ENCODE measurements around the gene PRKCH. TPM values are rescaled to one million over a fixed set of nuclear protein-coding genes. Genes with fewer than 3 reads are reported as not detected.

PRKCH gene
- total RNA-seq, 4 donors from 2014 or later: 15.7 to 74.7 (median 38.4) TPM

- DNase-seq (ENCODE audit: low spot score) (no peak), ATAC-seq (ENCODE audit: low FRiP score) (no peak)
- TF ChIP-seq CTCF (IDR thresholded peaks at IDR 0.05): no peak
These were observed 154.8 kb downstream of the PRKCH start for GRCh38 chr14:61476105-61476753.

GRCh38 chr14:61476754-61477410 lies 155.5 kb downstream of the PRKCH start:
- DNase-seq (ENCODE audit: low spot score) (no peak), ATAC-seq (ENCODE audit: low FRiP score) (no peak)
- TF ChIP-seq CTCF (IDR thresholded peaks at IDR 0.05): no peak

GRCh38 chr14:61477712-61478462 lies 156.5 kb downstream of the PRKCH start:
- DNase-seq (ENCODE audit: low spot score) (peak; percentile 58), ATAC-seq (ENCODE audit: low FRiP score) (no peak)
- no peak for TF ChIP-seq CTCF (IDR thresholded peaks at IDR 0.05)

- TF ChIP-seq CTCF (IDR thresholded peaks at IDR 0.05): no peak
- DNase-seq (ENCODE audit: low spot score) (no peak), ATAC-seq (ENCODE audit: low FRiP score) (no peak)
These were observed 157.6 kb downstream of the PRKCH start for GRCh38 chr14:61478971-61479473.

DNA sequence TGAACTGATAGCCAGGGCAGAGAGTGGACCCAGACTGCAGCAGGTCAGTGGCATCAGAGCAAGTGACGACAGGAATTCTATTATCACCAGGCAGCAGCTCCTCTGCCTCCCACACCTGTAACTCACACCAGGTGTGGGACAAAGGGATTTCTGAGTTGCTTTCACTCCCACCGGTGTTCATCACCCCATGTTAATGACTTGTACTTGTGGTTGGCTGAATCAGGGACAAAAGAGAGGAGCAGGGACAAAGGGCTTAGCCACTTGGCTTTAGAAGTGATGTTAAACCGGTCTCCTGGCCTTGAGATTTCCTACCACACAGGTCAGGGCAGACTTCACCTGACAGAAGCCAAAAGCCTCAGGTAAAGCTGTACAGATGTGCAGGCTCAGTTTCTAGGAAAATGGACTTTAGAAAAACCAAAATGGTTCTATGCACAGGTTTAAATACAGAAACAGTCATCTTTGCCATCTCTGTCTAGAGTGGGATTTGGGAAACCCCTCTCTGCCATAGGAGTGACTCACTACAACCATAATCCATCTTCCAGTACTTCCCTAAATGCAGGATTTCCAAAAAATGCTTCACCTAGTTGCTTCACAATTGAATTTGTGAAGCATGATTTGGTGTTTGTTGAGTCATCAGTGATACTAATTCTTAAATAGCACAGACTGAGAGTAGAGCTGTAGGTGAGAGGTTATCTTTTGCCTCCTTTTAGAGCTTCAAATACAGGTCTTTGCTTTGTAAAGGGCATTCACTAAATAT lies 158.5 kb downstream of the PRKCH start:
- ATAC-seq (ENCODE audit: low FRiP score) (peak; percentile 77), DNase-seq (ENCODE audit: low spot score) (no peak)
- TF ChIP-seq CTCF (IDR thresholded peaks at IDR 0.05): no peak

- no peak for TF ChIP-seq CTCF (IDR thresholded peaks at IDR 0.05)
- no peak for ATAC-seq (ENCODE audit: low FRiP score)
These were observed 159.4 kb downstream of the PRKCH start for GRCh38 chr14:61480704-61481285.

More at GRCh38 chr14:61480704-61481285, 159.4 kb downstream of the PRKCH start:
- no peak for DNase-seq (ENCODE audit: low spot score)
